ENCODE results near the gene MEIOSIN. TPM values are rescaled to one million over a fixed set of nuclear protein-coding genes. Genes with fewer than 3 reads are reported as not detected.

The MEIOSIN gene
- total RNA-seq, 1 experiment from 2014 or later = not detected

GRCh38 chr19:45711851-45712698, 21.2 kb upstream of the MEIOSIN start:
- DNase-seq (ENCODE audit: unreplicated experiment) = no peak
- ChIA-PET POLR2A (no interaction called here), CTCF (interaction anchor here (1.3 to 5.9 kb wide), 2 partner anchors 19 to 20 kb away, joined by 4 to 42 read pairs; partner anchors contain the start of genes QPCTL and SNRPD2)
- Mint-ChIP-seq H3K9me3 (ENCODE audit: unreplicated experiment) (no peaks in the 10 kb centered on the region), H3K4me1 (ENCODE audit: insufficient read depth, unreplicated experiment) (peaks cover 15% of the 10 kb centered on the region), H3K27me3 (ENCODE audit: insufficient read depth, unreplicated experiment) (no peaks in the 10 kb centered on the region), H3K27ac (ENCODE audit: low read depth, unreplicated experiment) (no peak overlapping the region), H3K4me3 (ENCODE audit: unreplicated experiment) (no peak overlapping the region), H3K36me3 (ENCODE audit: insufficient read depth, unreplicated experiment) (peaks cover 29% of the 10 kb centered on the region)
- TF ChIP-seq, protein P1, sequence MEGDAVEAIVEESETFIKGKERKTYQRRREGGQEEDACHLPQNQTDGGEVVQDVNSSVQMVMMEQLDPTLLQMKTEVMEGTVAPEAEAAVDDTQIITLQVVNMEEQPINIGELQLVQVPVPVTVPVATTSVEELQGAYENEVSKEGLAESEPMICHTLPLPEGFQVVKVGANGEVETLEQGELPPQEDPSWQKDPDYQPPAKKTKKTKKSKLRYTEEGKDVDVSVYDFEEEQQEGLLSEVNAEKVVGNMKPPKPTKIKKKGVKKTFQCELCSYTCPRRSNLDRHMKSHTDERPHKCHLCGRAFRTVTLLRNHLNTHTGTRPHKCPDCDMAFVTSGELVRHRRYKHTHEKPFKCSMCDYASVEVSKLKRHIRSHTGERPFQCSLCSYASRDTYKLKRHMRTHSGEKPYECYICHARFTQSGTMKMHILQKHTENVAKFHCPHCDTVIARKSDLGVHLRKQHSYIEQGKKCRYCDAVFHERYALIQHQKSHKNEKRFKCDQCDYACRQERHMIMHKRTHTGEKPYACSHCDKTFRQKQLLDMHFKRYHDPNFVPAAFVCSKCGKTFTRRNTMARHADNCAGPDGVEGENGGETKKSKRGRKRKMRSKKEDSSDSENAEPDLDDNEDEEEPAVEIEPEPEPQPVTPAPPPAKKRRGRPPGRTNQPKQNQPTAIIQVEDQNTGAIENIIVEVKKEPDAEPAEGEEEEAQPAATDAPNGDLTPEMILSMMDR (IDR thresholded peaks at IDR 0.05; ENCODE audit: unreplicated experiment) = no peak
- intact Hi-C loops (cut with micrococcal nuclease) = no loop called here
- no TSS peak for BruUV-seq (replicated peaks)

GRCh38 chr19:45712699-45713067, 20.6 kb upstream of the MEIOSIN start:
- TF ChIP-seq, protein P1 (IDR thresholded peaks at IDR 0.05; ENCODE audit: unreplicated experiment) = no peak
- CTCF ChIA-PET = interaction anchor here (1.3 kb wide), 1 partner anchor 20 kb away, joined by 4 read pairs; the partner anchor contains the start of genes QPCTL and SNRPD2
- intact Hi-C loops (cut with micrococcal nuclease) = no loop called here
- BruUV-seq (replicated peaks) = no TSS peak
- Mint-ChIP-seq H3K27me3 (ENCODE audit: insufficient read depth, unreplicated experiment) (no peaks in the 10 kb centered on the region), H3K9me3 (ENCODE audit: unreplicated experiment) (no peaks in the 10 kb centered on the region), H3K4me3 (ENCODE audit: unreplicated experiment) (no peak overlapping the region), H3K27ac (ENCODE audit: low read depth, unreplicated experiment) (no peak overlapping the region), H3K4me1 (ENCODE audit: insufficient read depth, unreplicated experiment) (peaks cover 15% of the 10 kb centered on the region), H3K36me3 (ENCODE audit: insufficient read depth, unreplicated experiment) (peaks cover 29% of the 10 kb centered on the region)
- POLR2A ChIA-PET = interaction anchor here (1.1 kb wide), 1 partner anchor 18 kb away, joined by 3 read pairs; no protein-coding TSS in a partner anchor
- no peak for DNase-seq (ENCODE audit: unreplicated experiment)

DNA sequence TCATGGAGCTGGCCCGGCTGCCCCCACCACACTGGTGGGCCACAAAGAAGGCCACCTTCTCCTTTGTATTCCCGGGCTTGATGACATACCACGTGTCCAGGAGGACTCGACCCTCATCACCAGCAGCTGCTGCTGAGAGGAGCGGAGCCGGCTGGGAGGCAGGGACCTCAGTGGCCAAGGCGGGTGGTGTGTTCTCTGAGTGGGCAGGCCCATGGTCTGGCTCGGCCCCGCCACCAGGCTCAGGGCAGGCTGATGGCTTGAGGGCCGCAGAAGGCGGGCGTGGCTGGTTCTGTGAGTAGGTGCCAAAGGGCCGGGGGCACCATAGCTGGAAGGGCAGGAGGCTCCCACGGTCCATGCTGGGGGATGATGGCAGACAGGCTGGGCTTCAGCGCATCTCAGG, 20.1 kb upstream of the MEIOSIN start:
- no peak overlapping the region for H3K27ac Mint-ChIP-seq (ENCODE audit: low read depth, unreplicated experiment)
- BruUV-seq (replicated peaks) = no TSS peak
- no peaks in the 10 kb centered on the region for H3K27me3 Mint-ChIP-seq (ENCODE audit: insufficient read depth, unreplicated experiment)
- H3K4me3 Mint-ChIP-seq (ENCODE audit: unreplicated experiment) = no peak overlapping the region
- H3K36me3 Mint-ChIP-seq (ENCODE audit: insufficient read depth, unreplicated experiment) = peaks cover 29% of the 10 kb centered on the region
- H3K9me3 Mint-ChIP-seq (ENCODE audit: unreplicated experiment) = no peaks in the 10 kb centered on the region
- peaks cover 16% of the 10 kb centered on the region for H3K4me1 Mint-ChIP-seq (ENCODE audit: insufficient read depth, unreplicated experiment)
- TF ChIP-seq, protein P1 (IDR thresholded peaks at IDR 0.05; ENCODE audit: unreplicated experiment) = no peak
- intact Hi-C loops (cut with micrococcal nuclease) = no loop called here
- ChIA-PET CTCF (interaction anchor here (1.0 to 1.3 kb wide), 2 partner anchors 19 to 21 kb away, joined by 4 to 5 read pairs; partner anchors contain the start of genes QPCTL and SNRPD2), POLR2A (interaction anchor here (1.1 to 6.7 kb wide), 3 partner anchors 18 to 55 kb away, joined by 3 to 152 read pairs (median 108); partner anchors contain the start of genes QPCTL, SIX5 and SNRPD2)
- DNase-seq (ENCODE audit: unreplicated experiment) = no peak

DNA sequence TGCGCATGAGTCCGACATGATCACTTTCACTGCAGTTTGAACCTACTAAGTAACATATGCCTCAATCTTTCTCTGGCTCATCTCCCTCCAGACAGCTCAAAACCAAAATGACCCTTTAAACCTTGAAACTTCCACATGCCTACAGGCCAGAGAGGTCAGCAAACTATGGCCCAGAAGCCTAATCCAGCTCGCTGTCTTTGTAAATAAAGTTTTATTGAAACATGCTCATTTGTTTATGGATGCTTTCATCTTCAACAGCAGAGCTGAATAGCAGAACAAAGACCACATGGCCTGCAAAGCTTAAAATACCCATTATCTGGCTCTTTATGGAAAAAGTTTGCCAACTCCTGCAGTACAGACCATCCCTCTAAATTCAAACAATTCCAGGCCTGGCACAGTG, 18.1 kb upstream of the MEIOSIN start:
- ChIA-PET CTCF (interaction anchor here (0.5 to 3.6 kb wide), 4 partner anchors 9 to 288 kb away, joined by 3 to 19 read pairs (median 4); partner anchors contain the start of genes QPCTL and SNRPD2), POLR2A (interaction anchor here (1.6 to 6.7 kb wide), 3 partner anchors 10 to 53 kb away, joined by 6 to 152 read pairs (median 108); partner anchors contain the start of genes QPCTL, SIX5 and SNRPD2)
- Mint-ChIP-seq H3K36me3 (ENCODE audit: insufficient read depth, unreplicated experiment) (peaks cover 30% of the 10 kb centered on the region), H3K4me3 (ENCODE audit: unreplicated experiment) (no peak overlapping the region), H3K27ac (ENCODE audit: low read depth, unreplicated experiment) (no peak overlapping the region), H3K4me1 (ENCODE audit: insufficient read depth, unreplicated experiment) (peaks cover 23% of the 10 kb centered on the region), H3K9me3 (ENCODE audit: unreplicated experiment) (no peaks in the 10 kb centered on the region), H3K27me3 (ENCODE audit: insufficient read depth, unreplicated experiment) (no peaks in the 10 kb centered on the region)
- no TSS peak for BruUV-seq (replicated peaks)
- intact Hi-C loops (cut with micrococcal nuclease) = no loop called here
- DNase-seq (ENCODE audit: unreplicated experiment) = no peak
- TF ChIP-seq, protein P1 (IDR thresholded peaks at IDR 0.05; ENCODE audit: unreplicated experiment) = no peak
